Measurements from ENCODE around the gene CMIP.

DNA sequence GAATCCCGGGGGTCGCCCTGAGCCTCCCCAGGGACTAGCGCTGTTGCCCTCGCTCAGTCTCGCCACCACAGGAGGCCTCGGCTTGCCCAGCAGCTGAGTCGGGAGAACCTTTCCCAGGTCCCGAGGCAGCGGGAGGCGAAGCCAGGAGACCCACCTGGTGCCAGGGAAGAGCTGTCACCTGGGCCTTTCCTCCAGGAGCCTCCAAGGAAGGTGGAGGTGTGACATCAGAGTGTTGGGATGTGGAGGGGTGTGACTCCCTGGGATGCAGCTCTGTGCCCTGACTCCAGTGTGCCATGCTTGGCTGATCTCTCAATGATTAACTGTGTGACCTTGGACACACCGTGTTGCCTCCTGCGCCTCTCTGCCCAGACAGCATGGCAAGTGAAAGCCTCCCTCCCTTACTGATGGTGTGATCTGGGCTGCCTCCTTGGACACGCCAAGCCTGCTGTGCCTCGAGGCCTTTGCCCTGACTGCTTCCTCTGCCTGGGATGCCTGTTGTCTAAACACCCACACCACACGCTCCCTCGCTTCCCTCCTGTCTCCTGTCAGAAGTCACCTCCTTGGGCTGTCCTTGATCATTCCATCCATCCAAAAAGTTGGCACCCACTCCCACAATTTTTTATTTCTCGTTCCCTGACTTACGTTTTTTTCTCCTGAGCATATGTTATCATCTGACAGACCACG lies 88.0 kb downstream of the CMIP start:
- TF ChIP-seq, protein P1, sequence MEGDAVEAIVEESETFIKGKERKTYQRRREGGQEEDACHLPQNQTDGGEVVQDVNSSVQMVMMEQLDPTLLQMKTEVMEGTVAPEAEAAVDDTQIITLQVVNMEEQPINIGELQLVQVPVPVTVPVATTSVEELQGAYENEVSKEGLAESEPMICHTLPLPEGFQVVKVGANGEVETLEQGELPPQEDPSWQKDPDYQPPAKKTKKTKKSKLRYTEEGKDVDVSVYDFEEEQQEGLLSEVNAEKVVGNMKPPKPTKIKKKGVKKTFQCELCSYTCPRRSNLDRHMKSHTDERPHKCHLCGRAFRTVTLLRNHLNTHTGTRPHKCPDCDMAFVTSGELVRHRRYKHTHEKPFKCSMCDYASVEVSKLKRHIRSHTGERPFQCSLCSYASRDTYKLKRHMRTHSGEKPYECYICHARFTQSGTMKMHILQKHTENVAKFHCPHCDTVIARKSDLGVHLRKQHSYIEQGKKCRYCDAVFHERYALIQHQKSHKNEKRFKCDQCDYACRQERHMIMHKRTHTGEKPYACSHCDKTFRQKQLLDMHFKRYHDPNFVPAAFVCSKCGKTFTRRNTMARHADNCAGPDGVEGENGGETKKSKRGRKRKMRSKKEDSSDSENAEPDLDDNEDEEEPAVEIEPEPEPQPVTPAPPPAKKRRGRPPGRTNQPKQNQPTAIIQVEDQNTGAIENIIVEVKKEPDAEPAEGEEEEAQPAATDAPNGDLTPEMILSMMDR (conservative IDR thresholded peaks at IDR 0.05 in 1 of 2, IDR thresholded peaks at IDR 0.05 in 1 of 2; ENCODE audit: extremely low read depth in 1 of 2, insufficient read depth in 1 of 2, low read depth in 1 of 2, low read length in 2 of 2), result no peak
- TF ChIP-seq EZH2 (IDR thresholded peaks at IDR 0.05; ENCODE audit: borderline replicate concordance, low read length), result no peak
